Hepatocyte (in vitro differentiated cells): ENCODE results near the gene TLR2.

ENCODE experiments used
- CTCF ChIP-seq: fragments of 200-600 bp; sonication (generic); IDR thresholded peaks from 2 replicates; pipeline ENCODE4 v1.5.1; 2016; ENCODE audit warnings: antibody characterized with exemption, mild to moderate bottlenecking; ENCODE audit not compliant: poor library complexity
- EZH2 ChIP-seq: fragments of 200-600 bp; sonication (generic); IDR thresholded peaks from 2 replicates; pipeline ENCODE4 v1.6.1; 2016; ENCODE audit warnings: antibody characterized with exemption, mild to moderate bottlenecking, borderline replicate concordance

- TF ChIP-seq CTCF (no peak), EZH2 (no peak)
These were observed 20.4 kb downstream of the TLR2 start for GRCh38 chr4:153704522-153704921.
